Stimulated activated naive CD4-positive, alpha-beta T cell treated with Interleukin-2 at 50 U/mL for 16 hours (primary cell): ENCODE results near the gene LAPTM5.
A peak's percentile ranks its signal among the peaks of the same experiment; 100 is the strongest.

Experiments
- DNase-seq: peaks from one replicate; lab custom pipeline; 2025; lab: John Stamatoyannopoulos, UW

The LAPTM5 gene

GRCh38 chr1:30714536-30715090, 43.0 kb downstream of the LAPTM5 start:
- DNase-seq: no peak

DNA sequence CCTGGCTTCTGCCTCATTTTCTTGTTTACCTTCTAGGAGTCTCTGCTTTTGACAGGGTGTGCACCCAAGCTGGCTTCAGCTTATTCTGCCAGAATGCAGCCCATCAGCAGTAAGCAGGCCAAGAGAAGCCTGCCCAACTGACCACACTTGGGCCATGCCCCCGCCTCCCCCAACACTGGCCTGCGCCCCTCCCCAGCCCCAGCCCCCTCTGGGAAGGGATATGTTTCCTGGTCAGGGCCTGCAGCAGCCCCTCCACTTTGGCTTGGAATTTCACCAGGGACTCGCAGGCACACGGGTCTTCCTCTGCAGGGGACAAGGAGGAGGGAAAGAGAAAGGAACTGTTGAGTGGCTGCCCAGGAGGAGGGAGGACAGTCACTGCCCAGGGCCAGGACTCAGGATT, 43.5 kb downstream of the LAPTM5 start:
- no peak for DNase-seq

DNA sequence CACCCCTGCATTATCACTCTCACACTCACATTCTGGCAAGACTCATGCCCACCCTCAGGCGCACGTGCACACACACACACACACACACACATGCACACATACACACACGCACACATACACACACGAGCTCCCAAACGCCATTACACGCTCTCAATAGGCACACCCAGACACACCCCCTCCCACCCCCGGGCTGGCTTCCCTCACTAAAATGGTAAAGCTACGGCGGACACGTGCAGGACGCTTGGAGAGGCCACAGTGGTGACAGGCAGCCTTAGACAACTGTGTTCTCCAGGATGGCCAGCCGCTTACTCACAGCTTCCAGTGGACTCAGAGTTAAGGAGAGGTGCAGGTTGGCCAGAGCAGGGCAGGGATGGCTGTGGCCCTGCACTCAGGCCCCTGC, 44.3 kb downstream of the LAPTM5 start:
- no peak for DNase-seq

DNA sequence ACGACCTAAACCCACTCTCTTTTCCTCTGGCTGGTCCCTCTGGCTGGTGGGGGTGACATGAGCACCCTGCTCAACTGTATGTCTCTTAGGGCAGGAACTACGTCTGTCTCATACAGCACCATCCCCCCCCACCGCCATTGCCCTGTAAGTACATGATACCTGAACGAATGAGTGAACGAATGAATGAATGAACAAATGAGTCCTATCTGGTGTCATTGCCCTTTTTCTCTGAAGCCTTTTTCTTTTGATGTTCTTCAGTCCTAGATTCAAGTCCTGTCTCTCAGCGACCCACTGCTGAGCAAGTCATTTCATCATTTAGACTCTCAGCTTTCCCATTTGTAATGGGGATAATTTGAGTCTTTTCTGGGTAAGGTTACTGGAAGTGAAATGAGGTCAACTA, 45.0 kb downstream of the LAPTM5 start:
- no peak for DNase-seq

- no peak for DNase-seq
These were observed 47.2 kb downstream of the LAPTM5 start for GRCh38 chr1:30710407-30710806.

GRCh38 chr1:30708361-30708728, 49.2 kb downstream of the LAPTM5 start:
- no peak for DNase-seq

DNA sequence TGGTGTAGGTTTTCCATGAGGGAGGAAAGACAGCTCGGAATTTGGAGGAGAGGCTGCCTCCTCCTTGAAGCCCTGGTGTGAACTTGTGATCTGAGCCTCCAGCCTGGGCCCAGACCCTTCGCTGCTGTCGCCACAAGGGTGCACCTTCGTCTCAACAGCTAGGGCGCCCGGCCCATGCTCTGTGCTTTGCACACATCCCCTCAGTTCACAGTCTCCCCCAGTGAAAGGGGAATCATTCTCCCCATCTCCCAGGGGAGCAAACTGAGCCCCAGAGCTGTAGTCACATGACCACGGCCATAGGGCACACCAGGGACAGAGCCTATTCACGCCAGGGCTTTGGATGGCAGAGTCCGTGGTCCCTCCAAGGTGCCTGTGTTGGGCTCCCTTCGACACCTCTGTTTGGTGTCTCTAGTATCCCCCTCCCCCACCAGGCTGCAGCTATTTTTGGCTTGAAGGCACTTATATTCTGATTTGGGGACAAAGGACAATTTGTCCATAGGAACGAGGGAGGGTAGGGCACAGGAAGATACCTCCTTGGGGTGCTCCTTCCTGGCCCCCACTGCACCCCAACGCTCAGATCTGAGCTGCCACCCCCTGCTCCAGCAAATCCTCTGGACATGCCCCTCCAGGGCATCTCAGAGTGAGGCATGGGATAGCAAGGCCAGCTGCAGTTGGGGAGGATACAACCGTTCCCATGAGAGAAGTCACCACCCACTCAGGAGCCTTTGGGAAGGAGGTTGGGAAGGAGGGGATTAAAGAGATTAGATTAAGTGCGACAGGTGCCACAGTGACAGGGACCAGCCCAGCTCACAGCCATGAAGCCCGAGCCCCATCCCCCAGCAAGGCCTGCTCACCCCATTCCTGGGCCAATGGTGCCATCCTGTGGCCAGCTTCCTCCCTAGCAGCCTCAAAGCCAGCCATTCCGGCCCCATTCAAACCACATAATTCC, 49.9 kb downstream of the LAPTM5 start:
- peak; percentile 41 for DNase-seq

GRCh38 chr1:30706528-30706927, 51.0 kb downstream of the LAPTM5 start:
- DNase-seq: no peak

DNA sequence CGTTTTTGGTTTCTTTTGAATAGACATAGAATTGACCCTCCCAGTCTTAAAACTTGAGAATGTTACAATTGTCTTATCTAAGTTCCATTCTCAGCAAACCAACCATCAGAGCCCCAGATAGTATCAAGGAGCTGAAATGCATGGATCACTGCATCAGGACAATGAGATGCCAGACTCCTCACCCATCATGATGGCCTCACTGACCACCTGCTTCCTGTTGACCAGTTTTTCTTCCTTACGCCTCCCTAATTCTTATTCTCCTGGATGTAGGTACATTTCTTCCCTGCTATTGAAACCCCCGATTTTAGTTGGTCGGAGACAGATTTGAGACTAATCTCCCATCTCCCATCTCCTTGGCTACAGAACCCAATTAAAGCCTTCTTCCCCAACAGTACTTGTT, 51.9 kb downstream of the LAPTM5 start:
- DNase-seq: no peak

- DNase-seq: no peak
These were observed 52.6 kb downstream of the LAPTM5 start for GRCh38 chr1:30704765-30705509.

- DNase-seq: no peak
These were observed 53.3 kb downstream of the LAPTM5 start for GRCh38 chr1:30704271-30704670.

GRCh38 chr1:30702823-30703222, 54.8 kb downstream of the LAPTM5 start:
- no peak for DNase-seq

- DNase-seq: no peak
These were observed 56.3 kb downstream of the LAPTM5 start for GRCh38 chr1:30701258-30701633.

DNA sequence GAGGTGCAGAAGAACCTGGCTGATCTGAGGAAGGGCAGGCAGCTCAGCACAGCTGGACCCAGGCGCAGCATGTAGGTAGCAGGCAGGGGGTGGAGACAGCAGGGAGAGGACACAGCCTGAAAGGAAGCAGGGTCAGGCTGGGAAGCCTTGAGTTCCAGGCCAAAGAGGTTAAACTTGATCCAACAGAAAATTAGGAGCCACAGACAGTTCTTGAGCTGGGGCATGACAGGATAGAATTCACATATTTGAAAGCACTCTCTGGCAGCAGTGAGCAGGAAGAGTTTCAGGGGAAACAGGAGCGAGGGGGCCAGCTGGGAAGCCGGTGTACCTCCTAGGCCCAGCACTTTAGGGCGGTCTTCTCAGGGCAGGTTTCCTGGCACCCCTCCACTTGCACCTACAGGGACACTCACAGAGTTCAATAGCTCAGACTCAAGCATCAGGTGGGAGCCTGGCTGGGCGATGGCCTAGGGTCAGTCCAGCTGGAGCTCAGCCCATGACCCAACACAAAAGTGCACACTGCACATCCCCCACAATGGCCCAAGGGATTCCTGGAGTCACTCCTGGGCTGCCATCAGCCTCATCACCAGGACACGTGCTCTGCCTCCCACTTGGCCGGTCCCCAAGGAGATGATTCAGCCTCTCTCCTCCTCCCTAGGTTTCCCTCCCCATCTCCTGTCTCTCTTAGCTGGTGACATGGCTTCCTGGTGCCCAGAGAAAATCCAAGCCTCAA, 56.9 kb downstream of the LAPTM5 start:
- DNase-seq: no peak

- DNase-seq: no peak
These were observed 57.8 kb downstream of the LAPTM5 start for GRCh38 chr1:30699762-30700161.

DNA sequence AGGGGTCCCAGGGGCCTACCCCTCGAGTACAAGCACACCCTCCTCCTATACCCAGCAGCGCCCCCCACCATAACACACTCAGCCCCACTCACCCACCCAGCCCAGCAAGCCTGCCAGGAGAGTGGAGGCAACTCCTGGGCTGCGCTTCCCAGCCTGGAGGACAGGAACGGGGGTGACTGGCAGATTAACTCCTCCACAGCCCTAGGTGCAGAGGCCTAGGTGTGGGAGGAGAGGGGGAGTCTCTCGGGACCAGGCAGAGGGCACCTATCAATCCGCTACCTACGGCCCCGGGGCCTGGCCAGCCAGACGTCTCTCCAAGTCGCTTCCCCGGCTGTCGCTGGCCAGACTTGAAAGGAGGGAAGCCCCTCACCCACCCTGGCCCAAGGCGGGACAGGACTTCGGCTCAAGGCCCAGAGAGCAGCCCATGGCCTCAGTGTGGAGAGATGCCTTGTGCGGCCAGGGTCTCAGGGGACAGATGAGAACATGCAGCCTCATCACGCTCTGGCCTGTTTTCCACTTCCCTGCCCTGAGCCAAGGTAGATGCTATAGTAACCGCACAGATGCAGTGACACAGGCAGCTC, 59.1 kb downstream of the LAPTM5 start:
- DNase-seq: no peak

GRCh38 chr1:30697571-30698376, 59.8 kb downstream of the LAPTM5 start:
- no peak for DNase-seq

GRCh38 chr1:30696831-30697230, 60.7 kb downstream of the LAPTM5 start:
- DNase-seq: no peak

DNA sequence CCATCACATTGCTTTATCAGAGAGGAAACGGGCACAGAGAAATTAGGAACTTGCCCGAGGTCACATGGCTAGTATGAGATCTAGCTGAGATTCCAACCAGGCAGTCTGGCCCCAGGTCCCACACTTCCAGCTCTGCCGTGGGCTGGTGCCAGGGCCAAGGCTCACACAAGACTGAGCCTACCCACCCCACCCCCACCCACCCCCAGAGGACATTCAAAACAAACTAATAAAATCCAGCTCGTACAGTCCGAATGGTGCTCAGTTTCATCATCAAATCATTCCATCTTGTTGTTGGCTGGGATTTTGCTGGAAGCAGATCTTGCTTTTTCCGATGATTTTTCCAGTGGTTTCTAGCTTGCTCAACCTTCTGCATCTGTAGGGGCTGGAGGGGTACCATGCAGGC, 62.1 kb downstream of the LAPTM5 start:
- no peak for DNase-seq

DNA sequence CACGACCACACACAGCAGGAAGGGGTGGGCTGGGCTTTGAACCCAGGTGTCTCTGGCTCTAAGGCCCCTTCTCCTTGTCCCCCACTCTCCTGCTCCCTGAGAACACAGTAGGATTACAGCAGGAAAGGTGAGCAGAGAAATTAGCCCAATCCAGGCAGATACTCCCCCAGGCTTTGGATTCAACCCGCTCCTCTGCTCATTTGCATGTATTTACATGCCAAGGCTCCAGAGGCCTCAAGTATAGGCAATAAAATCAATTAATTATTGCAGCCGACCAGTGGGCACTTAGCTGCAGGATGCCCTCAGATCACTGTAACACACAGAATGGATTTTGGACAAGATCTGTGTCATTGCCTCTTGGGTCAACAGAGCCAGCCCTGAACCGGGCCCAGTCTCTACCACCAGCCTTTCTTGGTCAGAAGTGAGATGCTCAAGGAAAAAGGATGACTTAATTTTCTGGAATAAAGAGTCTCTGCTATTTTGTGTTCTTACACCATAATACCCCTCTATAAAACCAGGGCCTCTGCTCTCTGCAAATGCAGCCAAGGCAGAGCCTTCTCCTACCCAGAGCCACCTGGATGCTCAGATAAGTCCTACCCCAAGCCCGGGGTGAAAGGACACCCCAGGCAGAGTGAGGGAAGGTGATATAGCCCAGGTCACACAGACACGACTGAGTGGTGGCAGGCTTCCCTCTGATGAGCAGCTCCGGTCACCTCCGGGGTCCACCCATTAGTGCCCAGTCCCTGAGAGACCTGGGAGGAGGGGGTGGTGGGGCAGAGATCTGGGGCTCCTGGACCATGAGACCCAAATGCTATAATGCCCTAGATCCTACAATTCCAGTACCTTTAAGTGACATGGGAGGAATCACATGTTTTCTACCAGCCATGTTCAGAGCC, 63.0 kb downstream of the LAPTM5 start:
- no peak for DNase-seq
